GM18517 (cell line): ENCODE measurements around the gene SNTN.
"Not testable (repeated sequence)": the region's sequence is repeated elsewhere in the genome, so short reads cannot be mapped to it uniquely, and the experiment has no call there.

Source experiments
- ATAC-seq: cut with Tn5 transposase; IDR thresholded peaks from one replicate; pipeline ENCODE4 v1.9.1; 2021; ENCODE audit warnings: mild to moderate bottlenecking, moderate library complexity; ENCODE audit not compliant: unreplicated experiment

SNTN gene

GRCh38 chr3:63652066-63652725, at the start of gene SNTN:
Gene SNTN, plus strand, starts transcription at chr3:63652675. Its CDS starts 13 bp downstream, at chr3:63652688.
- no peak for ATAC-seq

GRCh38 chr3:63607716-63608115, 44.8 kb upstream of the SNTN start:
- ATAC-seq: no peak

- ATAC-seq: no peak
Observed at GRCh38 chr3:63609408-63609807, 43.1 kb upstream of the SNTN start.

GRCh38 chr3:63609834-63610233, 42.6 kb upstream of the SNTN start:
- ATAC-seq: no peak

- ATAC-seq: no peak
Observed at GRCh38 chr3:63611382-63611781, 41.1 kb upstream of the SNTN start.

- ATAC-seq: no peak
Observed at GRCh38 chr3:63613561-63613960, 38.9 kb upstream of the SNTN start.

- no peak for ATAC-seq
Observed at GRCh38 chr3:63617391-63617790, 35.1 kb upstream of the SNTN start.

GRCh38 chr3:63624941-63625560, 27.4 kb upstream of the SNTN start:
- ATAC-seq: no peak

GRCh38 chr3:63631670-63632069, 20.8 kb upstream of the SNTN start:
- ATAC-seq: no peak

GRCh38 chr3:63635186-63635585, 17.3 kb upstream of the SNTN start:
- ATAC-seq: no peak

- no peak for ATAC-seq
Observed at GRCh38 chr3:63639806-63640205, 12.7 kb upstream of the SNTN start.

GRCh38 chr3:63642488-63642887, 10.0 kb upstream of the SNTN start:
- no peak for ATAC-seq

- ATAC-seq: no peak
Observed at GRCh38 chr3:63644212-63644797, 8.2 kb upstream of the SNTN start.

GRCh38 chr3:63644928-63645781, 7.3 kb upstream of the SNTN start:
- not testable (repeated sequence) for ATAC-seq

GRCh38 chr3:63654211-63654610, 1.7 kb downstream of the SNTN start:
- no peak for ATAC-seq

- ATAC-seq: no peak
Observed at GRCh38 chr3:63654931-63655330, 2.5 kb downstream of the SNTN start.

GRCh38 chr3:63655519-63655918, 3.0 kb downstream of the SNTN start:
- ATAC-seq: no peak

GRCh38 chr3:63656786-63657185, 4.3 kb downstream of the SNTN start:
- ATAC-seq: no peak

GRCh38 chr3:63661242-63661641, 8.8 kb downstream of the SNTN start:
- ATAC-seq: no peak

- ATAC-seq: no peak
Observed at GRCh38 chr3:63662011-63662410, 9.5 kb downstream of the SNTN start.

GRCh38 chr3:63662500-63662899, 10.0 kb downstream of the SNTN start:
- ATAC-seq: no peak
